COR-L47 (cell line): ENCODE data around the gene TAS2R3.

Source experiments
- DNase-seq: peaks from one replicate; lab custom pipeline; 2025; lab: John Stamatoyannopoulos, UW

The TAS2R3 gene

DNA sequence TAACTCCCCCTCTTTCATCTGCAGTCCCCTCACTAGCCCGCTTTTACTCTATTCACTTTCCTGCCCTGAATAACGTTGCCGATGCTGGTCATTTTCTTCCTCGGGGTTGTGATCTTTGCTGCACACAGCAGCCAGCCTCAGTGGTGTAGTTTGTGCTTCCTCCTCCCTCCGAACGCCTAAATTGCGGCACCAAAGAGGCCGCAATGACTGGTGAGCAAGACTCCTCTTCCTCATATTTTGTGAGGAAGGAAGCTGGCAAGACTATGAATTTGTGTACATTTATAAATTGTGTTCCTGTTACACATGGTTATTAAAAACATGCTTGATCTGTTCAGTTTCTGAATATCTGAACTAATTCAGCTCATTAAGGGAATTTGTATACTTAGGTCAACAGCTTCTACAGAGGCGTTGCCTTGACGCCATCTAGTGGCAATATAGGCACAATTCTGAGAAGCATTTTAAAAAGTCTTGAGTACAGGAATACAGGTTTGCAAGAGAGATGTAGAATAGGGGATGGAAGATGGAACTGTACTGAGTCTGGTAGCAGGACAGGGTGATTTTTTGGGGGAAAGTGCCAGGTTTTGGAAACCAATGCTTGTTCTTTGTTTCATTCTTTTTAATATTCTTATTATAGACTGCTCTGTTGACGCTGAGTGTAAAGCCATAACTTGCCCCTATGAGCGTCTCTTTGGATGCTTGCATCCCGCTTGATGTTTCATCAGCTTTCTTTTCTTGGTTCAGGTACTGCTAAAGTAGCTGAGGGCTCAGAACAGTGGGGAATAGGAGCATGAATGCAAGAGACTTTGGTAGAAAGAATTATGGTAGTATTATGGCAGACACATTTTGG, 22.0 kb downstream of the TAS2R3 start:
- DNase-seq = peak; percentile 41

DNA sequence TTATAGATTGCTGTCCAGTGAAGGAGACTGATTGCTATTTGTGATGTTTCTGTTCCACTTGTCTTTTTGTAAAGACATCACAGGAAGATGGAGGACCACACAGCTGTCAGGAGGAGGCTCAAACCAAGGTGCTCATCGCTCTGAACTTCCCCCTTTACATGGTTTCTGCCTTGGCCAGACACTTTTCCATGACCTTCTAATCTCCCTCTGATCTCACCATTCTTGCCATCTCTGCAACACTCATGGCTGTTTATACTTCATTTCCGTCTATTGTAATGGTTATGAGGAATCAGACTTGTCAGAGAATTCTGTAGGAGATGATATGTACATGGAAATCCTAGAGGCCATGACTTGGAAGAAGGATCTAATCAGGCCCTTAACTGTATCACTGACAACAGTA, 24.4 kb downstream of the TAS2R3 start:
- no peak for DNase-seq

- no peak for DNase-seq
These were observed 26.0 kb downstream of the TAS2R3 start, which contains the start of gene TAS2R5 for GRCh38 chr7:141789917-141790316. Gene TAS2R5 (plus strand): TSS chr7:141790217. CDS start chr7:141790362, 145 bp downstream.

DNA sequence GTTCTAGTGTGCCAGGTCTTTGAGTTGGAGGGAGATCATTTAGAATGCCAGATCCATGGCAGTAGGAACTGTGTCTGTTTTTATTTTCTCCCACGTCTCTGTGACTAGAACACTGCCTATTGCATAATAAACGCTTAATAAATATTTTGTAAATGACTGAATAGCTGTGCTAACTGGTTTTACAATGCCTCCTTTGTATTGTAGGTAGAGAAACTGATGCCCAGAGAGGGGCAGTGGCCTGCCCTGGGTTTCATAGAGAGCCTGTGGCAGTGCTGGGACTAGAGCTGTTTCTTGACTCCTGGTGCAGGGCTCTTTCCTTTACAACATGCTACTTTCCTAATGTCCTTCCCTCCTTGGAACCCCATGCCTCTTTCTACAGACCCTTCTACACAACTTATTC, 28.6 kb downstream of the TAS2R3 start:
- DNase-seq = no peak
